Measurements from ENCODE around the gene CCNK.
A peak's percentile ranks its signal among the peaks of the same experiment; 100 is the strongest.

Gene CCNK

GRCh38 chr14:99467336-99468078 is 13.7 kb upstream of the CCNK start:
- DNase-seq = no peak

DNA sequence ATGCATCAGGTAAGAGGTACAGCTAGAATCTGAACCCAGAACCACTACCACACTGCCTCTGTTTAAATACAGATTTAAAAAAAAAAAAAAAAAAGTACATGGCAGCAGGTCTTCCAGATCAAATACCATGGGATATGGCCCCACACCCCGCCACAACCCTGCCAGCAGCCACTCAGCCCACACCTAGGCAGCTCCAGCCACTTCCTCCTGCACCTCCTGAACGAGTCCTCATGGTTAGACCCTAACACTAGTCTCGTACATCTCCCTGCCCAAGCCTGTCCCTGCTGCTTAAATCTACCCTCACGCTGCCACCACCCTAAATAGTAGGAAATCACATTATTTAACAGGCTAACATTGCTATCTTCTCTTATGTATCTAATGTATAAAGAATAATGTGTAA is 13.1 kb upstream of the CCNK start:
- DNase-seq = no peak

GRCh38 chr14:99468836-99469592 is 12.2 kb upstream of the CCNK start:
- no peak for DNase-seq

- no peak for DNase-seq
Observed at GRCh38 chr14:99471731-99472130, 9.5 kb upstream of the CCNK start.

DNA sequence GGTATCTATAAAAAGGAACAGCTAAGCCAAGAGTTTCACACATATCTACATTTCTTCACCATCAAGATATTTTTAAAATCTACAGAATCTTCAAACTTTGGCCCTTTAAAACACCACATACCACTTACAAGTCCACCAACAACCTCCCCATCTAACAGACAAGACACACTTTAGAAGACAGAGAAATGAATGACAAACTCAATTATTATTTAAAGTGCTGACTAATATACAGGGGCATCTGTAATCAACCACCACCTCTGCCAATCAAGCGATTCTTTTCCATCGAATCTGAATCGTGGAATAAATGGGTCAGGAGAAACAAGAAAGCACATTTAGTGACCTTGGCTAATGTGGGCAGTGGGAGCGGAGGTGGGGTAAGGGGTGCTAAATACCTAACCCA is 8.3 kb upstream of the CCNK start:
- DNase-seq = no peak

DNA sequence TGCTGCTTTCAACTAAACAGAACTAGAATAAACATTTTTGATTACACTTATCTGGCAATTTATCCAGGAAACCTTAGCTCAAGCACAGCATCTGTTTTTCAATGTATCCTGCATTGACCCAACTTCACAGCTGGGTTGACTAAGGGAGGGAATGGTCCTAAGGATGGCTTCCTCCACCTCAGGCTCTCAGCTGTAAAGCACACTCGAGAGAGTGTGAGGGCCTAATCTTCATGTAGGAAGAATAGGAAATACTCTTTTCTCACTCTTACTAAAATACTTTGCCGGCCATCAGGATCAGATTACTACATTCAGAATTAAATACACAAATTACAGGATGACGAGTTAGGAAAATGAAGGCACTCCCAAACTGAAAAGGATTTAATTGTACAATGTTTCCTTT is 7.8 kb upstream of the CCNK start:
- DNase-seq = no peak

GRCh38 chr14:99475179-99475578 is 6.0 kb upstream of the CCNK start:
- no peak for DNase-seq

- no peak for DNase-seq
Observed at GRCh38 chr14:99475660-99476059, 5.5 kb upstream of the CCNK start.

- DNase-seq = no peak
Observed at GRCh38 chr14:99476864-99477263, 4.3 kb upstream of the CCNK start.

GRCh38 chr14:99478128-99478527 is 3.1 kb upstream of the CCNK start:
- no peak for DNase-seq

DNA sequence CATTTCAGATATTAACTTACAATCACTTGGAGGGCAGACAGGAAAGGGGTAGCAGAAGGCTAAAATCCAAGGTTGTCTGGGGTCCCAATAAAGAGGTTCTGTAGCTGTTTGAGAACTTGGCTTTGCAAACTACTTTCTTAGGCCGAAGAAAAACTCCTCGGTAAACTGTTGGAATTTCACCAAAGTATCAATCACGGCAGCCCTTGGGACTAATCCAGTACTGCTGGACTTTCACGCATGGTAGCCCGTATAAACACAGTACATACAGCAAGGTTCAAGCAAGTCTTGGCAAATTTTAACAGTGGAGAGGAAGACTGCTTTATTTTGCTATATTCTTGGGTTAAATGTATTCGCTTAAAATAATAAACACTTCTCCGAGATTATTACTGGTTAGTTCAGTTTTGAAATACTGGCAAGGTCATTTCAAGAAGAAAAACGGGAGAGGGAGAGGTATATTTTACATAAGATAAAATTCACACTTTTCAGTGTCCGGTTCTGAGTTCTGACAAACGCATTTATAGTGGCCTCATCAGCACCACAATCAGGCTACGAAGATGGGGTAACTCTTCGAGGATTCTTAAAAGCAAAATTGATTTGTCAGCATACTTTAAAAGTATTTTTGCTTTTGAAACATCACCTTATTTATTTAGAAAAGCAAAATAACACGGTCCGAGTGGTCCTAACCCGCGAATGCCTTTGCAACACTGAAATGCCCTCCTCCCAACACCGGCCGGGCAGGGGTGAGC is 1.9 kb upstream of the CCNK start:
- DNase-seq = no peak

DNA sequence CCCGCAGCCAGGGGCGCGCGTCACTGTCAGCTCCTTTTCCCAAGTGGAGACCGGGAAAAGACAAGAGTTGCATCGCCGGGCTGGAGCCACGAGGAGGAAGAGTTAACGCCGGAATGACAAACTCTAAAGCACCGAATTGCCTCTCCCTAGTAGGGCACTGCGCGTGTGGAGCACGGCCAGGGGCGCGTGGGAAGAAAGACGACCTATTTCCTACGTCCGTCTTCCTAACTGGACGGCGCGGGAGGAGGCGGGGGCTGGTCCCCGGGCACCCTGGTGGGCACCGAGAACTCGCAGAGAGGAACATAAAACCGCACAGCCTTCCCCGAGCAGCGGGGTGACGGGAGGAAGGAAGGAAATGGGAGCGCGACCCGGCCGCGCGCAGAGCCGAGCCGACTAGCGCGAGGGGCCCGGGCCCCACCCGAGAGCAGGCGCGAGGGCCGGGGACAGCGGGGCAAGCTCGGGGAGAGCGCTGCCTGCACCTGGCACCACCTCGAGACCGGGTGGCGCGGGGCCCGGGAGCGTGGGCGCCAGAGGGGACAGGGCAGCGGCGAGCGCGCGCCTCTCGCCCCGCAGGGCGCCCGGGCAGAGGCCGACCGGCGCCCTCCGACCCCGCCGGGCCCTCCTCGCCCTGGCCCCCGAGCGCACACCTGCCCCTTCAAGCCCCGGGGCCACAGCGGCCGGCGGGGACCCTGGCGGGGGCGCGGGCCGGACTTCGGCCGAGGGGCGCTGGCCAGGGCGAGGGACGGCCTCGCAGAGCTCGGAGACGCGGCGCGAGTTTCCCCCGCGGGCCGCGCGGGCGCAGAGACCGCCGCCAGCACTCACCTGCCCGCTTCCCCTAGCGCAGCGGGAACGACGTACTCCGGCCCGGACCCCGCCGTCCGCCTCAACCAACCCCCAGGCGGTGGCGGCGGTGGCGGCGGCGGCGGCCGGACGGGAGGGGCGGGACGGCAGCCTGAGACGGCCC is 1.0 kb upstream of the CCNK start, which contains the start of gene SETD3:
TSS of gene SETD3 (minus strand) at position 954 of the 964 bp plus-strand sequence. CDS start 15,054 bp downstream, outside the sequence.
- peak; percentile 45 for DNase-seq

GRCh38 chr14:99481745-99482099 is 513 bp downstream of the CCNK start:
- peak; percentile 14 for DNase-seq

GRCh38 chr14:99484106-99484505 is 2.9 kb downstream of the CCNK start:
- no peak for DNase-seq

DNA sequence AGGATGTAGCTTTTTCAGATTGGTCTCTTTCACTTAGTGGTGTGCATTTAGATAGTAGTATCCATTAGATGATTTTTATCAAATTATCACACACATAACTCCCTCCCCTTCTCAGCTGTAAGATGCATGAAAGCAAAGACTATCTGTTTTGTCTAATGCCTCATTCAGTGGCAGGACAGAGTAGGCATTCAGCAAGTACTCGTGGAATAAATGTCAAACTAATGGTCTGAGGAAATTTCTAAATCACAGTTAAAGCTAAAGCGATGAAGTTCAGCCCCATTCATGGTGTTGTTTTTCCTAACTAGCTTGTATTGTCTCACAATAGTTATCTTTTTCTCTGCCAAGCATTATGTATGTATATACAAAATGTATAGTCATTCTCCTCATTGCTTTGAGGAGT is 16.1 kb downstream of the CCNK start:
- no peak for DNase-seq

DNA sequence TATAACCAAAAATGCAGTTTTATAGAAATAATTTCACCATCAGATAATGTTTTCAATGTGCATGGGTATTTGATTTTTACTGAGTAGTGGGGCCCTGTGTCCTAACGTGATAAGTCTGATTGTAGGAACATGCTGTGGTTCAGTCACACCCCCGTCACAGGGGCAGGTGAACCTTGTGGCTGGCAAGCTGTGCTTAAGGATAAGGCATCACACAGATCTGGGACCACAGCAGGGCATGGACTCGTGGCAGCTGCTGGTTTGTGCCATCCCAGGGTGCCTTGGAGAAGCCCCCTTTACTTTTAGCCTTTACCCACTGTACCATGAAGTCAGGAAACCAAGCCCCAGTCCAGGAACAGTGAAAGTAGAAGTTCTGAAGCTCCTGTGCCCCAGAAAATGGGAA is 16.7 kb downstream of the CCNK start:
- DNase-seq = no peak

- DNase-seq = no peak
Observed at GRCh38 chr14:99502989-99503421, 21.8 kb downstream of the CCNK start.

DNA sequence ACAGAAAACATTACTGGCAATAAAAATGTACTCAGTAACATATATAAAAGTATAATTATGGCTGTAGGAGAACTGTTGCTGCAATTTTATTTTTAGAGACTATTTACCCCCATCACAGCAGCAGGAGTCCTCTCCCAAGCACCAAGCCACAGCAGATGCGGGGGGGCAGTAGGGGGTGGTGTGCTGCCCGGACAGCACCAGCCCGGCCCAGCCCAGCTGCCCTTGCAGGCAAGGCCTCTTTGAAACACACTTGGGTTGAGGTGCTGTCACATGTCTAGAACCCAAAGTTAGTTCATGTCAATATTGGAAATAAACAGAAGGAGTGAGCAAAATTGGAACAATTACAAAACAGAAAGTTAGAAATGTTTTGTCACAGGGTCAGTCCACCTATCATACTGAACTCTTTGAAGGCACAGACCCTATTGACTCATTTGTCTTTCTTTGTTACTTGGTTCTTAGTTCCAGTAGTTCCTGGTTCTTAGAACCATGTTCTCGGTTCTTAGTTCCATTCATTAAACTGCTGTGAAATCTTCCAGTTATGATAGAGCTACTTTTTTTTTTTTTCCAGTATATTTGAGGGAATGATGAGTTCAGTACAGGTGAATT is 22.7 kb downstream of the CCNK start:
- DNase-seq = no peak

- DNase-seq = no peak
Observed at GRCh38 chr14:99505089-99505488, 23.9 kb downstream of the CCNK start.

DNA sequence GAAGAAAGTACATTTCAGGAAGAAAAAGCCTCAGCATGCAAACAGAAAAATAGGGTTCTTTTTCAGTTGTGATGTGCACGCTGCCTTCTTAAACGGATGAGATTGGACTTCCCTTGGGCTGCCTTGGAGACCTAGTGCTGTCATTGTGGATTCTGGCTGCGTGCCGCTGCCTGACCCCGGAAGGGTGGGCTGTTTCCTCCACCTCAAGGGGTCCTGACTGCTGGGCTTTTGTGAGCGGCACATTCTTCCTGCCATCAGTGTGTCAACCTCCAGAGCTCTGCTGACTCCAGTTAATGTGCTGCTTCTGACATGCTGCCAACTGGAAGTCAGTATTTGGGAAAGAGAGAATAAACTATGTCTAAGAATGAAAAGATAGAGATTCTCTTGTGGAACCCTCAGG is 25.1 kb downstream of the CCNK start:
- DNase-seq = no peak

- DNase-seq = no peak
Observed at GRCh38 chr14:99507860-99508640, 26.8 kb downstream of the CCNK start.
